GM19455 (cell line): ENCODE data around the gene AGO1.
"Not testable (repeated sequence)": the region's sequence is repeated elsewhere in the genome, so short reads cannot be mapped to it uniquely, and the experiment has no call there.

Source experiments
- ATAC-seq: cut with Tn5 transposase; IDR thresholded peaks from one replicate; pipeline ENCODE4 v1.9.1; 2021; ENCODE audit not compliant: unreplicated experiment

AGO1 gene

GRCh38 chr1:35914717-35915116, 31.7 kb downstream of the AGO1 start:
- no peak for ATAC-seq

- ATAC-seq, result no peak
Measured at GRCh38 chr1:35915693-35916092, 32.7 kb downstream of the AGO1 start.

GRCh38 chr1:35923791-35924221, 40.8 kb downstream of the AGO1 start:
- no peak for ATAC-seq

GRCh38 chr1:35924838-35925237, 41.8 kb downstream of the AGO1 start:
- ATAC-seq, result no peak

- no peak for ATAC-seq
Measured at GRCh38 chr1:35925741-35926140, 42.7 kb downstream of the AGO1 start.

- ATAC-seq, result no peak
Measured at GRCh38 chr1:35927472-35927871, 44.5 kb downstream of the AGO1 start.

- no peak for ATAC-seq
Measured at GRCh38 chr1:35929730-35930592, 47.0 kb downstream of the AGO1 start.

GRCh38 chr1:35930593-35931445, 47.8 kb downstream of the AGO1 start, which contains the start of gene AGO3:
Gene AGO3 (plus strand): TSS chr1:35931105. CDS start chr1:35931427, 322 bp downstream.
- ATAC-seq, result peak; percentile 83

GRCh38 chr1:35931446-35932157, 48.6 kb downstream of the AGO1 start:
- peak; percentile 41 for ATAC-seq

GRCh38 chr1:35932158-35932636, 49.2 kb downstream of the AGO1 start:
- no peak for ATAC-seq

- ATAC-seq, result no peak
Measured at GRCh38 chr1:35932941-35933340, 49.9 kb downstream of the AGO1 start.

GRCh38 chr1:35935442-35936388, 52.7 kb downstream of the AGO1 start:
- no peak for ATAC-seq

GRCh38 chr1:35936838-35937237, 53.8 kb downstream of the AGO1 start:
- no peak for ATAC-seq

- ATAC-seq, result no peak
Measured at GRCh38 chr1:35939484-35939883, 56.5 kb downstream of the AGO1 start.

GRCh38 chr1:35945327-35945726, 62.3 kb downstream of the AGO1 start:
- no peak for ATAC-seq

- no peak for ATAC-seq
Measured at GRCh38 chr1:35947547-35947946, 64.5 kb downstream of the AGO1 start.

GRCh38 chr1:35958558-35958957, 75.5 kb downstream of the AGO1 start:
- ATAC-seq, result no peak

- no peak for ATAC-seq
Measured at GRCh38 chr1:35959304-35959703, 76.3 kb downstream of the AGO1 start.

GRCh38 chr1:35962952-35963351, 79.9 kb downstream of the AGO1 start:
- ATAC-seq, result no peak

- ATAC-seq, result not testable (repeated sequence)
Measured at GRCh38 chr1:35964277-35964676, 81.3 kb downstream of the AGO1 start.
